BJ (cell line): ENCODE results near the gene CD3E. TPM values are rescaled to one million over a fixed set of nuclear protein-coding genes. Genes with fewer than 3 reads are reported as not detected.

Experiments used
- CTCF ChIA-PET: fragments of 350-600 bp; formaldehyde crosslinking; extraction: SDS; loops from one replicate; lab custom pipeline; 2021; ENCODE audit warnings: antibody characterized with exemption, inconsistent platforms; lab: Yijun Ruan, JAX
- POLR2A ChIA-PET: fragments of 300-600 bp; sonication (Branson Sonifier 250); formaldehyde crosslinking; extraction: SDS; loops from one replicate; lab custom pipeline; 2021; ENCODE audit warnings: antibody characterized with exemption; lab: Charles Lee
- DNase-seq: peaks from one replicate; pipeline ENCODE4 v3.0.0-alpha.2; 2011; ENCODE audit warnings: low read depth
- H3K27me3 ChIP-seq: 2 replicates; pipeline ENCODE4 v1.6.0; 2011; ENCODE audit warnings: low read length; ENCODE audit not compliant: control insufficient read depth, insufficient read depth
- H3K36me3 ChIP-seq: 2 replicates; pipeline ENCODE4 v1.5.1; 2011; ENCODE audit warnings: low read length; ENCODE audit not compliant: control insufficient read depth, insufficient read depth
- H3K4me3 ChIP-seq: 2 replicates; pipeline ENCODE4 v1.5.1; 2011; ENCODE audit warnings: low read depth, mild to moderate bottlenecking, control low read depth, low read length
- polyA plus RNA-seq: library from polyadenylated mRNA; depleted of rRNA; stranded (reverse); fragments of >200 nt; gene quantifications from 2 replicates; pipeline ENCODE4 v1.2.3, GENCODE V29; 2011
- TF ChIP-seq, protein P1 (sequence below): IDR thresholded peaks from 2 replicates; pipeline ENCODE4 v1.5.1; 2011; ENCODE audit warnings: low read depth, mild to moderate bottlenecking, control low read depth, inconsistent platforms, low read length, moderate library complexity; ENCODE audit not compliant: insufficient read depth

CD3E gene
- polyA plus RNA-seq, 1 experiment, result not detected

DNA sequence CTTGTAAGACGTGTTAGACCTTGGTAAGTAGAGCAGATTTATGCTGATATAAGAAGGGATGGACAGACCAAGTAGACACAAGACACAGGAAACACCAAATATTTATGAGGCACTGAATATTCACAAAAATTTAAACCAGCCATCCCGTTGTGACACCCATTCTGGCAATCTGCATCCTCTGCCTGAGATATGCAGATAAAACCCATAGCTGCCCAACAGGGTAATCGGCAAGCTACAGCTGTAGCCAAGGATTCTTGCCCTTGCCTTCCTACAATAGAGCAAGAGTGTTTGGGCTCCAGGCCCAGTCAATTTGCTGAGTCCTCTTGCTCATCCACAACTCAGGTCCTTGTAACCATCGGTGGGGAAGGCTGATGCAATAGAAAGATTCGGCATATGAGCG lies 21.9 kb upstream of the CD3E start:
- H3K36me3 ChIP-seq, result no peaks in the 10 kb centered on the region
- no peak for DNase-seq
- no peaks in the 10 kb centered on the region; the same call in 1 of the 2 replicates for H3K27me3 ChIP-seq
- no peak overlapping the region for H3K4me3 ChIP-seq
- CTCF ChIA-PET, result interaction anchor here (1.8 kb wide), 1 partner anchor 13 kb away, joined by 8 read pairs; no protein-coding TSS in a partner anchor
- POLR2A ChIA-PET, result no interaction called here
- TF ChIP-seq, protein P1, sequence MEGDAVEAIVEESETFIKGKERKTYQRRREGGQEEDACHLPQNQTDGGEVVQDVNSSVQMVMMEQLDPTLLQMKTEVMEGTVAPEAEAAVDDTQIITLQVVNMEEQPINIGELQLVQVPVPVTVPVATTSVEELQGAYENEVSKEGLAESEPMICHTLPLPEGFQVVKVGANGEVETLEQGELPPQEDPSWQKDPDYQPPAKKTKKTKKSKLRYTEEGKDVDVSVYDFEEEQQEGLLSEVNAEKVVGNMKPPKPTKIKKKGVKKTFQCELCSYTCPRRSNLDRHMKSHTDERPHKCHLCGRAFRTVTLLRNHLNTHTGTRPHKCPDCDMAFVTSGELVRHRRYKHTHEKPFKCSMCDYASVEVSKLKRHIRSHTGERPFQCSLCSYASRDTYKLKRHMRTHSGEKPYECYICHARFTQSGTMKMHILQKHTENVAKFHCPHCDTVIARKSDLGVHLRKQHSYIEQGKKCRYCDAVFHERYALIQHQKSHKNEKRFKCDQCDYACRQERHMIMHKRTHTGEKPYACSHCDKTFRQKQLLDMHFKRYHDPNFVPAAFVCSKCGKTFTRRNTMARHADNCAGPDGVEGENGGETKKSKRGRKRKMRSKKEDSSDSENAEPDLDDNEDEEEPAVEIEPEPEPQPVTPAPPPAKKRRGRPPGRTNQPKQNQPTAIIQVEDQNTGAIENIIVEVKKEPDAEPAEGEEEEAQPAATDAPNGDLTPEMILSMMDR, result no peak

DNA sequence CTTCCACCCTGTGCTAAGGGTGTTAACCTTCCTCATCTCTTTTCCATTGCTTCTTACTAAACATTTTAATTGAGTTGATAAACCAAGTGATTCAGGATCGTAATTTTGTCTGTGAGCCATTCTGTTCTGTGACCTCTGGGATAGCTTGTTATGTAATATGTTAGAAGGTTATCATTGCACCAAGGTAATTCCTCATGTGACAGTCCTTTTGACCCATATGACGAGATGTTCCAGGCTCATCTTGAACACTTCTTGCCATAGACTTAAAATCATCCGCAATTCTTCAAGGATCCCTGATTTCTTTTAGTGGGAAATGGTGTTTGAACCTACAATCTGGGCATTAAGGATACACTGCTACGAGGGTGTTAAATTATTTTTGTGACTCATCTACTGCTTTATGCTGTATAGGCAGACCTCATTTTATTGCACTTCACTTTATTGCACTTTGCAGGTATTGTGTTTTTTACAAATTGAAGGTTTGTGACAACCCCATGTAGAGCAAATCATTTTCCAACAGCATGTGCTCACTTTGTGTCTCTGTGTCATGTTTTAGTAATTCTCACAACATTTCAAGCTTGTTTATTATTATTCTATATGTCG lies 21.4 kb upstream of the CD3E start:
- Histone ChIP-seq H3K36me3 (no peaks in the 10 kb centered on the region), H3K4me3 (no peak overlapping the region), H3K27me3 (no peaks in the 10 kb centered on the region; the same call in 1 of the 2 replicates)
- CTCF ChIA-PET, result interaction anchor here (1.8 kb wide), 1 partner anchor 12 kb away, joined by 8 read pairs; no protein-coding TSS in a partner anchor
- no peak for DNase-seq
- POLR2A ChIA-PET, result no interaction called here
- TF ChIP-seq, protein P1, result no peak

DNA sequence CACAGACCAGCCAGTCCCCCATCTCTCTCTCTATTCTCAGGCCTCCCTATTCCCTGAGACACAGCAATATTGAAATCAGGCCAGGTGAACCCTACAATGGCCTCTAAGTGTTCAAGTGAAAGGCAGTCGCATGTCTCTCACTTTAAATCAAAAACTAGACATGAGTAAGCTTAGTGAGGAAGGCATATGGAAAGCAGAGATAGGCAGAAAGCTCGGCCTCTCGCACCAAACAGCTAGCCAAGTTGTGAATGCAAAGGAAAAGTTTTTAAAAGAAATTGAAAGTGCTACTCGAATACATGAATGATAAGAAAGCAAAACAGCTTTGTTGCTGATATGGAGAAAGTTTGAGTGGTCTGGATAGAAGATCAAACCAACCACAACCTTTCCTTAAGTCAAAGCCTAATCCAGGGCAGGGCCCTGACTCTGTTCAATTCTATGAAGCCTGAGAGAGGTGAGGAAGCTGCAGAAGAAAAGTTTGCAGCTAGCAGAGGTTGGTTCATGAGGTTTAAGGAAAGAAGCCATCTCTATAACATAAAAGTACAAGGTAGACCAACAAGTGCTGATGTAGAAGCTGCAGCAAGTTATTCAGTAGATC lies 20.7 kb upstream of the CD3E start:
- no peak for DNase-seq
- CTCF ChIA-PET, result interaction anchor here (1.6 to 1.8 kb wide), 2 partner anchors 12 to 86 kb away, joined by 6 to 8 read pairs; no protein-coding TSS in a partner anchor

DNA sequence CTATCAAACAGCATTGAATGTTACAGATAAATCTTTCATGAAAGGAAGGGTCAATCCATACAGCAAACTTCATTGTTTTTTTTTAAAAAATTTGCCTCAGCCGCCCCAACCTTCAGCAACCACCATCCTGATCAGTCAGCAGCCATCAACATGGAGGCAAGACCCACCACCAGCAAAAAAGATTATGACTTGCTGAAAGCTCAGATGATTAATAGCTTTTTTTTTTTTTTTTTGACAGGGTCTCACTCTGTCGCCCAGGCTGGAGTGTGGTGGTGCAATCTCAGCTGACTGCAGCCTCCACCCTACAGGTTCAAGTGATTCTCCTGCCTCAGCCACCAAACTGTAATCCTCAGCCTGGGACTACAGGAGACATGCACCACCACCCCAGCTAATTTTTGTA lies 18.0 kb upstream of the CD3E start:
- Histone ChIP-seq H3K27me3 (no peaks in the 10 kb centered on the region; the same call in none of the 2 replicates), H3K36me3 (no peaks in the 10 kb centered on the region), H3K4me3 (no peak overlapping the region)
- CTCF ChIA-PET, result interaction anchor here (0.8 kb wide), 1 partner anchor 9 kb away, joined by 3 read pairs; no protein-coding TSS in a partner anchor
- TF ChIP-seq, protein P1, result no peak
- no peak for DNase-seq
- POLR2A ChIA-PET, result no interaction called here

More for the DNA sequence above, 20.7 kb upstream of the CD3E start:
- no peak overlapping the region for H3K4me3 ChIP-seq
- TF ChIP-seq, protein P1, result no peak
- no peaks in the 10 kb centered on the region; the same call in 1 of the 2 replicates for H3K27me3 ChIP-seq
- H3K36me3 ChIP-seq, result no peaks in the 10 kb centered on the region
- POLR2A ChIA-PET, result no interaction called here

DNA sequence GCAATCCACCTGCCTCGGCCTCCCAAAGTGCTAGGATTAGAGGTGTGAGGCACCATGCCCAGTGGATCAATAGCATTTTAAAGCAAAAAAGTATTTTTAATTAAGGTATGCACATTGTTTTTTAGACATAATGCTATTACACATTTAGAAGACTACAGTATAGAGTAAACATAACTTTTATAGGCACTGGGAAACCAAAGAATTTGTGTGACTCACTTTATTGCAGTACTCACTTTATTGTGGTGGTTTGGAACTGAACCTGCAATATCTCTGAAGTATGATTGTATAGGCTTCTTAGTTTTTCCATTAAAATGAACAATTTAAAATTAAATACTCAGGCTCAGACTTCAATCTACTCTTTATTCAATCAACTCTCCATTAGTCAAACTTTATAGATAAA lies 17.5 kb upstream of the CD3E start:
- no peak overlapping the region for H3K4me3 ChIP-seq
- DNase-seq, result peak; percentile 14
- TF ChIP-seq, protein P1, result no peak
- ChIA-PET CTCF (interaction anchor here (0.8 kb wide), 1 partner anchor 9 kb away, joined by 3 read pairs; no protein-coding TSS in a partner anchor), POLR2A (no interaction called here)
- no peaks in the 10 kb centered on the region for H3K36me3 ChIP-seq
- no peaks in the 10 kb centered on the region; the same call in none of the 2 replicates for H3K27me3 ChIP-seq
